IMR-90 (cell line): Measurements from ENCODE around the gene SIK2. TPM values are rescaled to one million over a fixed set of nuclear protein-coding genes. Genes with fewer than 3 reads are reported as not detected.

ENCODE experiments used
- ATAC-seq: fragments of 200-7000 bp; cut with Tn5 transposase; 2 replicates; pipeline ENCODE4 v1.9.1; 2020; ENCODE audit warnings: low read depth, mild to moderate bottlenecking, moderate library complexity
- BruUV-seq: library from RNA; stranded (reverse); fragments of 400-500 nt; replicated peaks from 2 replicates; lab custom pipeline; 2021; lab: Mats Ljungman, UMichigan
- CTCF ChIA-PET: fragments of 300-600 bp; formaldehyde crosslinking; extraction: SDS; loops from one replicate; lab custom pipeline; 2021; ENCODE audit warnings: antibody characterized with exemption; lab: Yijun Ruan, JAX
- POLR2A ChIA-PET: fragments of 300-600 bp; sonication (Branson Sonifier 250); formaldehyde crosslinking; loops from one replicate; lab custom pipeline; 2022; ENCODE audit warnings: antibody characterized with exemption; ENCODE audit not compliant: unreplicated experiment; lab: Charles Lee
- DNase-seq: peaks from one replicate; pipeline ENCODE4 v3.0.0; 2013
- H2AFZ ChIP-seq: replicated peaks from 2 replicates; pipeline ENCODE3; 2013; ENCODE audit warnings: low read length, mild to moderate bottlenecking; ENCODE audit not compliant: poor library complexity
- H2AK5ac ChIP-seq: 2 replicates; pipeline ENCODE4 v1.6.1; 2013; ENCODE audit warnings: low read depth, low read length, inconsistent platforms
- H2AK9ac ChIP-seq: replicated peaks from 2 replicates; pipeline ENCODE3; 2013; ENCODE audit warnings: mild to moderate bottlenecking, low read depth, low read length, moderate library complexity; ENCODE audit not compliant: poor library complexity
- H2BK120ac ChIP-seq: 2 replicates; pipeline ENCODE4 v1.6.1; 2013; ENCODE audit warnings: low read depth, low read length, inconsistent platforms
- H2BK15ac ChIP-seq: 3 replicates; pipeline ENCODE4 v1.6.1; 2013; ENCODE audit warnings: low read depth, low read length, inconsistent platforms
- H2BK20ac ChIP-seq: 2 replicates; pipeline ENCODE4 v1.6.1; 2013; ENCODE audit warnings: low read depth, mild to moderate bottlenecking, inconsistent platforms, low read length, moderate library complexity
- H2BK5ac ChIP-seq: 2 replicates; pipeline ENCODE4 v1.6.1; 2013; ENCODE audit warnings: mild to moderate bottlenecking, low read depth, low read length, inconsistent platforms; ENCODE audit not compliant: poor library complexity, severe bottlenecking
- H3K14ac ChIP-seq: replicated peaks from 2 replicates; pipeline ENCODE4 v1.6.1; 2013; ENCODE audit warnings: low read depth, low read length, inconsistent platforms
- H3K18ac ChIP-seq: 2 replicates; pipeline ENCODE4 v1.6.1; 2013; ENCODE audit warnings: low read depth, low read length, control low read depth
- H3K23ac ChIP-seq: 2 replicates; pipeline ENCODE4 v1.6.1; 2013; ENCODE audit warnings: low read depth, low read length, inconsistent platforms
- H3K27ac ChIP-seq: 2 replicates; pipeline ENCODE4 v1.5.1; 2013; ENCODE audit warnings: mild to moderate bottlenecking, control low read depth, low read length; ENCODE audit not compliant: insufficient read depth
- H3K27me3 ChIP-seq: 2 replicates; pipeline ENCODE4 v1.6.1; 2013; ENCODE audit warnings: low read length; ENCODE audit not compliant: control insufficient read depth, insufficient read depth
- H3K36me3 ChIP-seq: 2 replicates; pipeline ENCODE4 v1.6.1; 2013; ENCODE audit warnings: low read length, mixed read lengths; ENCODE audit not compliant: control insufficient read depth, insufficient read depth
- H3K4ac ChIP-seq: 2 replicates; pipeline ENCODE4 v1.6.1; 2013; ENCODE audit warnings: low read depth, low read length, inconsistent platforms
- H3K4me1 ChIP-seq: 2 replicates; pipeline ENCODE4 v1.6.1; 2013; ENCODE audit warnings: low read length, mixed read lengths; ENCODE audit not compliant: control insufficient read depth, insufficient read depth
- H3K4me2 ChIP-seq: 2 replicates; pipeline ENCODE4 v1.6.1; 2013; ENCODE audit warnings: low read depth, mild to moderate bottlenecking, control low read depth, low read length, moderate library complexity
- H3K4me3 ChIP-seq: 2 replicates; pipeline ENCODE4 v1.5.1; 2013; ENCODE audit warnings: low read depth, mild to moderate bottlenecking, control low read depth, low read length, moderate library complexity; ENCODE audit not compliant: insufficient read depth
- H3K56ac ChIP-seq: 2 replicates; pipeline ENCODE4 v1.6.1; 2013; ENCODE audit warnings: low read length, inconsistent platforms; ENCODE audit not compliant: insufficient read depth; ENCODE audit errors: extremely low read depth
- H3K79me1 ChIP-seq, 2 experiments: 2 replicates each; pipeline ENCODE4 v1.6.1; 2013; ENCODE audit warnings: low read length in 2 of 2, inconsistent platforms in 1 of 2, low read depth in 1 of 2
- H3K9ac ChIP-seq: 2 replicates; pipeline ENCODE4 v1.6.1; 2013; ENCODE audit warnings: low read depth, low read length, control low read depth
- H3K9me1 ChIP-seq: 2 replicates; pipeline ENCODE4 v1.6.1; 2013; ENCODE audit warnings: low read length, inconsistent platforms; ENCODE audit not compliant: insufficient read depth
- H3K9me3 ChIP-seq: 2 replicates; pipeline ENCODE4 v1.6.1; 2013; ENCODE audit warnings: low read length; ENCODE audit not compliant: control insufficient read depth, insufficient read depth
- H4K20me1 ChIP-seq: 2 replicates; pipeline ENCODE4 v1.6.1; 2013; ENCODE audit warnings: low read length, inconsistent platforms; ENCODE audit not compliant: insufficient read depth
- H4K5ac ChIP-seq: 2 replicates; pipeline ENCODE4 v1.6.1; 2013; ENCODE audit warnings: mild to moderate bottlenecking, low read depth, low read length, control low read depth
- H4K8ac ChIP-seq, 2 experiments: 2 replicates each; pipeline ENCODE4 v1.6.1; 2013; ENCODE audit warnings: low read depth in 2 of 2, low read length in 2 of 2, control low read depth in 1 of 2, inconsistent platforms in 1 of 2
- H4K91ac ChIP-seq: 2 replicates; pipeline ENCODE4 v1.6.1; 2013; ENCODE audit warnings: low read depth, low read length, inconsistent platforms; ENCODE audit not compliant: insufficient read depth
- BHLHE40 ChIP-seq: fragments of 150-350 bp; IDR thresholded peaks from 2 replicates; pipeline ENCODE4 v1.6.1; 2016; ENCODE audit warnings: mild to moderate bottlenecking, low read depth, low read length
- CEBPB ChIP-seq: IDR thresholded peaks from 2 replicates; pipeline ENCODE4 v1.6.1; 2012; ENCODE audit warnings: low read depth, low read length, improper control_type of control experiment
- CHD1 ChIP-seq: IDR thresholded peaks from 2 replicates; pipeline ENCODE4 v1.6.1; 2012; ENCODE audit warnings: low read depth, low read length, improper control_type of control experiment
- CTCF ChIP-seq: conservative IDR thresholded peaks from 2 replicates; pipeline ENCODE4 v1.5.1; 2012; ENCODE audit warnings: mild to moderate bottlenecking, low read depth, low read length, improper control_type of control experiment
- FOS ChIP-seq: fragments of 150-350 bp; IDR thresholded peaks from 2 replicates; pipeline ENCODE4 v1.6.1; 2016; ENCODE audit warnings: low read depth, low read length
- MAZ ChIP-seq: IDR thresholded peaks from 2 replicates; pipeline ENCODE4 v1.6.1; 2012; ENCODE audit warnings: low read depth, mild to moderate bottlenecking, low read length, improper control_type of control experiment, moderate library complexity, borderline replicate concordance
- POLR2A ChIP-seq: IDR thresholded peaks from 2 replicates; pipeline ENCODE4 v1.6.1; 2012; ENCODE audit warnings: mild to moderate bottlenecking, low read depth, low read length
- RAD21 ChIP-seq: IDR thresholded peaks from 2 replicates; pipeline ENCODE4 v1.6.1; 2012; ENCODE audit warnings: low read length, improper control_type of control experiment
- RCOR1 ChIP-seq: IDR thresholded peaks from 2 replicates; pipeline ENCODE4 v1.6.1; 2012; ENCODE audit warnings: mild to moderate bottlenecking, low read length, improper control_type of control experiment; ENCODE audit not compliant: insufficient replicate concordance
- SMC3 ChIP-seq: fragments of 150-350 bp; IDR thresholded peaks from 2 replicates; pipeline ENCODE4 v1.6.1; 2016; ENCODE audit warnings: low read depth, mild to moderate bottlenecking, antibody characterized with exemption, low read length, moderate library complexity
- USF2 ChIP-seq: fragments of 150-350 bp; IDR thresholded peaks from 2 replicates; pipeline ENCODE4 v1.6.1; 2017; ENCODE audit warnings: mild to moderate bottlenecking, antibody characterized with exemption, low read length, low read depth
- WGBS, 2 experiments: methylation state at CpG; one replicate each; pipeline versions ENCODE4 v1.1.5 to v1.1.7; 2013; ENCODE audit warnings: missing lambda C conversion rate in 2 of 2; ENCODE audit not compliant: insufficient read length in 1 of 2; ENCODE audit errors: extremely low coverage in 2 of 2; 5-methylcytosine and 5-hydroxymethylcytosine counted together
- dilution Hi-C: fragments of 300-500 bp; cut with HindIII; formaldehyde crosslinking; loops from one replicate; pipeline ENCODE4 v1.14.3; 2018; ENCODE audit warnings: low sequenced_read_pairs; ENCODE audit not compliant: unreplicated experiment
- in situ Hi-C: fragments of 300-500 bp; cut with MboI; formaldehyde crosslinking; loops from 3 replicates; pipeline ENCODE4 v1.14.3; 2019; ENCODE audit warnings: low sequenced_read_pairs, inconsistent platforms, mixed read lengths
- intact Hi-C: fragments of 100-400 bp; cut with micrococcal nuclease; formaldehyde crosslinking; loops from 2 replicates; pipeline ENCODE4 v1.10.0; 2022
- polyA plus RNA-seq, 3 experiments: library from polyadenylated mRNA; depleted of rRNA; stranded (reverse); fragments of >200 nt; gene quantifications; 2 replicates each; pipeline ENCODE4 v1.2.3, GENCODE V29; 2012; ENCODE audit warnings: low replicate concordance in 1 of 3
- total RNA-seq: library from RNA; depleted of rRNA; stranded (reverse); fragments of >200 nt; gene quantifications from 2 replicates; pipeline ENCODE4 v1.2.3, GENCODE V29; 2012
- TF ChIP-seq, protein P1 (sequence below): fragments of 150-350 bp; IDR thresholded peaks from 2 replicates; pipeline ENCODE4 v1.6.1; 2016; ENCODE audit warnings: low read depth, mild to moderate bottlenecking, low read length, moderate library complexity, borderline replicate concordance

The SIK2 gene
- total and polyA plus RNA-seq, 2 of the 4 experiments (the other 2 are of a cell fraction) = 7.9 to 10.4 TPM

- in situ Hi-C loops = loop anchor here (5.0 to 25.0 kb wide), 2 partner anchors 257 to 402 kb away; no protein-coding TSS in a partner anchor
- Histone ChIP-seq H3K14ac (no peak overlapping the region), H3K27ac (no peak overlapping the region), H3K23ac (no peak overlapping the region; the same call in 1 of the 2 replicates), H4K20me1 (no peaks in the 10 kb centered on the region), H4K5ac (peak overlapping the region; percentile 4; the same call in 1 of the 2 replicates), H3K9me3 (peaks cover 2% of the 10 kb centered on the region; the same call in 1 of the 2 replicates), H3K56ac (no peak overlapping the region), H3K27me3 (no peaks in the 10 kb centered on the region), H2BK15ac (peak overlapping the region; percentile 23; the same call in 2 of the 3 replicates), H3K4me2 (no peak overlapping the region), H2AFZ (peak overlapping the region; percentile 4), H2BK5ac (peak overlapping the region; percentile 59), H3K9ac (no peak overlapping the region), H3K4me1 (peaks cover 6% of the 10 kb centered on the region), H3K4me3 (no peak overlapping the region), H2BK20ac (peak overlapping the region; percentile 58; the same call in 1 of the 2 replicates), H4K8ac (peak overlapping the region in 1 of 2 experiments; percentile 82; a peak in 3 of 4 replicates), H3K79me1 (no peaks in the 10 kb centered on the region), H3K4ac (peak overlapping the region; percentile 55; the same call in 1 of the 2 replicates), H3K18ac (peak overlapping the region; percentile 61; the same call in 1 of the 2 replicates), H2AK9ac (no peak overlapping the region), H4K91ac (no peak overlapping the region), H2BK120ac (peak overlapping the region; percentile 70; the same call in 1 of the 2 replicates), H3K36me3 (no peaks in the 10 kb centered on the region), H2AK5ac (peak overlapping the region; percentile 0; the same call in 1 of the 2 replicates), H3K9me1 (0 out of 2 replicates have a peak, but pooled peaks cover 9% of the 10 kb centered on the region)
- dilution Hi-C loops = no loop called here
- peak; percentile 41 for ATAC-seq
- intact Hi-C loops = loop anchor here (5.0 kb wide), 1 partner anchor 257 kb away; no protein-coding TSS in a partner anchor
- no CpG with 5 or more reads among the region's 2 CpGs for WGBS, 2 experiments
- ChIA-PET POLR2A (interaction anchor here (0.7 kb wide), 1 partner anchor 130 kb away, joined by 3 read pairs; no protein-coding TSS in a partner anchor), CTCF (interaction anchor here (1.1 kb wide), 1 partner anchor 15 kb away, joined by 3 read pairs; no protein-coding TSS in a partner anchor)
- no TSS peak for BruUV-seq
- DNase-seq = peak; percentile 90
- TF ChIP-seq, protein P1, sequence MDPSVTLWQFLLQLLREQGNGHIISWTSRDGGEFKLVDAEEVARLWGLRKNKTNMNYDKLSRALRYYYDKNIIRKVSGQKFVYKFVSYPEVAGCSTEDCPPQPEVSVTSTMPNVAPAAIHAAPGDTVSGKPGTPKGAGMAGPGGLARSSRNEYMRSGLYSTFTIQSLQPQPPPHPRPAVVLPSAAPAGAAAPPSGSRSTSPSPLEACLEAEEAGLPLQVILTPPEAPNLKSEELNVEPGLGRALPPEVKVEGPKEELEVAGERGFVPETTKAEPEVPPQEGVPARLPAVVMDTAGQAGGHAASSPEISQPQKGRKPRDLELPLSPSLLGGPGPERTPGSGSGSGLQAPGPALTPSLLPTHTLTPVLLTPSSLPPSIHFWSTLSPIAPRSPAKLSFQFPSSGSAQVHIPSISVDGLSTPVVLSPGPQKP = no peak
- TF ChIP-seq USF2 (no peak), MAZ (no peak), POLR2A (no peak), CHD1 (no peak), BHLHE40 (no peak), RAD21 (no peak), CTCF (no peak), CEBPB (no peak), FOS (no peak), RCOR1 (no peak), SMC3 (no peak)
Measured at GRCh38 chr11:111585371-111585770, 16.9 kb upstream of the SIK2 start.
